Stimulated activated CD4-positive, alpha-beta T cell treated with anti-CD3 and anti-CD28 coated beads, Interleukin-12 subunit alpha, Interleukin-12 subunit beta, amount 100 ng/mL, for 4 hours (primary cell): Measurements from ENCODE around the gene NAB2.
"Not testable (repeated sequence)": the region's sequence is repeated elsewhere in the genome, so short reads cannot be mapped to it uniquely, and the experiment has no call there.

Experiments
- DNase-seq: peaks from one replicate; pipeline ENCODE4 v3.0.0-alpha.2; 2020

NAB2 gene

DNA sequence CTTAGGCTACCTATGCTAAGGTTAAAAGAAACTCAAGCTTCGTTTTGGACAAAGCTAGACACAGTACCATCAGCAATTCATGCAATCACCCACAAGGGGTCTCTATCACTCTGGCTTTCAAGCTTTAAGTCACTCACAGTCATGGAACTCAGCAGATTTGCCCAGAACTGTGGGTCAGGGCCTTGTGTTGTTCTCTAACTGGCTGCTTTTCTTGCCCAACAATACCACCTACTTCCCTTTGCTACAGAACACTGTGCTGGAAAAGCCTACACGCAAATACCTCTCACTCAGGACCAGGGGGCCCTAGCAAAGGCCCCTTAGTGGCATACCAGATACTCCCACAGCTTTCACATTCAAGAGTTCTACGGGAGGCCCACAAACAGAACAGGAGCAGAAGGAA, 19.4 kb upstream of the NAB2 start:
- no peak for DNase-seq

DNA sequence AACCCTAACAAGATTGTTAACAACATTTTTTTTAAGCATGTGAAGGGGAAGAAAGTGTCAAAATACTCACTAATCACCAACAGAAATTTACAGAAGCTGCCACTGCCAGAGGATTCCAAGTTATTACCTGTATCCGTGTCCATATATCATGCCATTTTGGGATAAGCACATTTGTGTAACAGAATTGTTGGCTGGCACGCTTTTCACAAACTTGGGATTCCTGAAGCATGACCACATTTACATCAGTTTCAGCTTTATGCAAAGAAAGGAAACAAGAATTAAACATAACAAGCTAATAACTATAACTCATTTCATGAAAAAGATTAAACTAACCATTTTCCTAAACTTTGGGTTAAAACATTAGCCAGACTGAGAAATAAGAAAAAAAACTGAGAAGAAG, 16.3 kb upstream of the NAB2 start:
- DNase-seq, result no peak

DNA sequence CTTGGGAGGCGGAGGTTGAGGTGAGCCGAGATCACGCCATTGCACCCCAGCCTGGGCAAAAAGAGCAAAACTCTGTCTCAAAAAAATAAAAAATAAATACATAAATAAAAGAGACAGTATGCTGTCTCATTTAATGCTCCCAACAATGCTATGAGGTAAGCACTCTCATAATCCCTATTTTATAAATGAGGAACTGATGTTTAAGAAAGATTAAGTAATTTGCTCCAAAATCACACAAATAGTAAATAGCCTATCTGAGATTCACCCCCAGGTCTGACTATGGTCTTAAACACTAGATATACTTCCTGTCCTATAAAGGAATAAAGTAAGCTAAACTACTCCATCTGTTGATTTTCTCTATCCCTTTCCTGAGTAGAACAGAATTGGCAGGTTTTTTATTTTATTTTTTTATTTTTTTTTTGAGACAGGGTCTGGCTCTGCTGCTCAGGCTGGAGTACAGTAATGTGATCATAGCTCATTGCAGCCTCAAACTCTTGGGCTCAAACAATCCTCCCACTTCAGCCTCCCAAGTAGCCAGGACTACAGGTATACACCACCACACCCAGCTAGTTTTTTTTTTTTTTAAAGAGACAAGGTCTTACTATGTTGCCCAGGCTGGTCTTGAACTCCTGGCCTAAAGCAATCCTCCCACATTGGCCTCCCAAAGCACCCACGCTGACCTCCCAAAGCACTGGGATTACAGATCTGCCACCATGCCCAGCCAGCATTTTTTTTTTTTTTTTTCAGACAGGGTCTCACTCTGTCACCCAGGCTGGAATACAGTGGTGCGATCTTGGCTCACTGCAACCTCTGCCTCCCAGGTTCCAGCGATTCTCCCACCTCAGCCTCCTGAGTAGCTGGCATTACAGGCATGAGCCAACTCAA, 15.1 kb upstream of the NAB2 start:
- DNase-seq, result not testable (repeated sequence)

DNA sequence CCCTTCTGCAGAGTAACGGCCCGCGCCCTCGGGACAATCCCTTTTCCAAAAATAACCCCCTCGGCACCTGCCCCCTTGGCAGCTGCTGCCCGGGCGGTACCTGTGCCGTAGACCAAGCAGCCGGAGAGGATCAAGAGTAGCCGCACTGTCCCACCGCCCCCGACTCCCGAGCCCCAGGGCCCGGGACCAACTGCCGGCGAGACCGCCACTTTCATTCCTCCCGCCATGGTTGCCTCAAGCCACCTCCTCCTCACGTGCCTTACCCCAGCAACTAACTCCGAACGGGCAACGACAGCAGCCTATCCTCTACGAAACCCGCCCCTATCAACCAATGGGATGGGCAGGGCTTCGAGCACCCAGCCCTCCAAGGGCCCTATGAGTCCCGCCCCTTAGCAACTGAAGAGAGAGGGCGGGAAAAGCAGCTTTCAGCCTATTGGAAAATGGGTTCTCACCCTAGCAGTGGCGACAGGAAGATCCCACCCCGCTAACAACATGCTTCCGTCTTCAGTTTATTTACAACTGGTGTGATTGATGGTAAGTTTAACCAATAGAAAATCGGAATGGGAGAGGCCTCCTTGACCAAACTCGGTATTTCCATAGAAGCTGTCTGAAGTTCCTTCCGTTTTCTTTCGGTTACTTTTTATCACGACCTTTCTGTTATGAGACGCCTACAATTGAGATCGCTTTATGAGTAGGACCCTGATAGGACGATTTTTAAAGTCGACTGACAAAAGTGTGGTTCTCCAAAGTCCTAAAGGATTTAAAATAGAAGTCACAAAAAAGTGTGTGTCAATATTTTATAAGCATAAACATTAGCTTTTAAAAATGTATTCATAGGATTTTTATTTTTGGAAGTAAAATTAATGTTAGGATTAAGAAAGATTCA, 10.2 kb upstream of the NAB2 start, which contains the start of gene NEMP1:
Gene NEMP1 (minus strand): TSS at position 273 of the 886 bp plus-strand sequence. CDS start 46 bp downstream, at position 227.
- peak; percentile 82 for DNase-seq

DNA sequence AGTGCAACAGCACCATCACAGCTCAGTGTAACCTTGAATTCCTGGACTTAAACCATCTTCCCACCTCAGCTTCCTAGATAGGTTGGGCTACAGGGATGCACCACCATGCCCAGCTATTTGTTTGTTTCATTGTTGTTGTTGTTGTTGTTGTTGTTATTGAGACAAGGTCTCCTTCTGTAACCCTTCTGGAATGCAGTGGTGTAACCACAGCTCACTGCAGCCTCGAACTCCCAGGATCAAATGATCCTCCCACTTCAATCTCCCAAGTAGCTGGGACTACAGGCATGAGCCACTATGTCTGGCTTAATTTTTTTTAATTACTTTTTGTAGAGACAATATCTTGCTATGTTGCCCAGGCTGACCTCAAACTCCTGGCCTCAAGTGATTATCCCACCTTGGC, 9.1 kb upstream of the NAB2 start:
- no peak for DNase-seq

DNA sequence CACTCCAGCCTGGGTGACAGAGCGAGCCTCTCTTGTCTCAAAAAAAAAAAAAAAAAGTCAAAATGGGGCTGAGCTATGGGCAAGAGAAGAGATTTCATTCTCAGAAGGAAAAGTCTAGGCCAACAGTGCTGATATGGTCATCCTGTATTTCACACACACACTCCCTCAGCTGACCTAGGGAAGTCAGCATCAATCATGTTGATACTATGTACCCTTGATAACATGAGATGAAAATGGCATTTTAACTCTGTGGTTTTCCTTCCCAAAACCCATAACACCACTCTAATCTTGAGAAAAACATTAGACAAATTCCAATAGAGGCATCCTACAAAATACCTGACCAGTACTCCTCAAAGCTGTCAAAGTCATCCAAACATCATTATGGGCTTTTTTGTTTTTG, 8.1 kb upstream of the NAB2 start:
- no peak for DNase-seq

DNA sequence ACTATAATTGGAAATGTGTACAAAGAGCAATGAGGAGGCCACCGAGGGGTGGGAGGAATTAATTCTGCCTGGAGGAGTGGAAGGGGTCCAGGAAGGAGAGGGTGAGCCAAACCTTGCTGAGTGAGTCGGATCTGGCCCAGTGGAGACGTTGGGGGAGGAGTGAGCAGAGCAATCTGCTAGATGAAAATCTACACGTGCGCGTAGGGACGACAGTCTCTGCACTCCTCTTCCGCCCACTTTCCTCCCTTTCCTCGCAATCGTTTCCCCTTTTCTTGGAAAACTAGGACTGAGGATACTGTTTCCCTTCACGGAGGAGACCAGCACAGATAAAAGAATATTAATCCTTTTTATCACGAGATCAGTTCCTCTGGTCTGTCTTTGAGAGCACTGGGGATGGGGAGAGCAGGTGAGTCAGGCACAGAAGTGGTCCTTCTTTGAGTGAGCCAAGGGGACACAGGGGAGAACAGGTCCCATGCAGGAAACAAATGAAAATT, 2.9 kb upstream of the NAB2 start:
- DNase-seq, result no peak

DNA sequence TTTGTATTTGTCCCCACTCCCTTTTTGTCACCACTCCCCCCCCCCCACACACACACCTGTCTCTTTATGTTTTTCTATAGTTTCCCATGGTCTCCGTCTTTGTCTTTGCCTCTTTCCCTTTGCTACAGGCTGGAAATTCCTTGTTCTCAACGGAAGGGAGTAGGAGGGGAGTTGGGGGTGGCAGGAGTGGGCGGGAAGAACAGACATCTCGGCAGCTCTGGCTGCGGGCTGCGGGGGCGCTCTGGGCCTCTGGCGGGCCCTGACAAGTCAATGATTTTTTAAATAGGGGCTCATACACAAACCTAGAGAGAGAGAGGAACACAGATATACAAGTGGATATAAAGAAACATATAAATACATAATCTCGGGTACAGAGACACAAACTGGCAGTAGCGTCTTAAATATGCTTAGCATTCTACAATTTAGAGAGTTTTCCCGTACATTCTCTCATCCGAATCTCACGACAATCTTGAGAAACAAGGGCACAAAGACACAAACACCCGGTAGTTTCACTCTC, 2.4 kb upstream of the NAB2 start:
- peak; percentile 63 for DNase-seq

DNA sequence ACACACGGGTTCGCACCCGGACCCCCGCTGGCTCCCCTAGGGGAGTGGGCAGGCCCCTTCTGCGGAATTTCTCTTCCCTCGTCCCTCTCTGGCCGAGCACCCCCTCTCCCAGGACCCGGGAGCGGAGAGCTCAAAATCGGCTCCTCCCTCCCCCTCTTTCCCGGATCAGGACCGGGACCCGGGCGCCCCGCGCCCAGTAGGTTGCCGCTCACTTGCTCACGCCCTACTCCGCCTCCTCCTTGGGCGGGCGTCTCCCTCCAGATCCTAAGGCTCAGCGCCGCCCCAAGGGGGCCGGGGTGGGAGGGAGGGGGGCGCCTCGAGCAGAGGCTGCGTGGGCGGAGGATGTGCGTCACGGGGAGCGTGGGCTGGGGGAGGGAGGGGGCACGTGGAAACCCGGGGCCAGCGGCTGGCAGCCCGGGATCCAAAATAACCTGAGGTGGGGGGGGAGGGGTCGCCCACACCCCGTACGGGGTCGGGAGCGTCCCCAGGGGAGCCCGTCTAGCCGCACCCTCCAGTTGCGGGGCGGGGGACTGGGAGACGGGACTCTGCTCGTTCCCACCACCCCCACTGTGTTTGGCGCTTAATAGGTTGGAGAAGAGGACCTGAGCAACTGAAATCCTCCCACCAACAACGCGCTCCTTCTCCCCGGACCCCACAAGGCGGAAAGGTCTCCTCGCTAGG, 1.8 kb upstream of the NAB2 start:
- peak; percentile 97 for DNase-seq

DNA sequence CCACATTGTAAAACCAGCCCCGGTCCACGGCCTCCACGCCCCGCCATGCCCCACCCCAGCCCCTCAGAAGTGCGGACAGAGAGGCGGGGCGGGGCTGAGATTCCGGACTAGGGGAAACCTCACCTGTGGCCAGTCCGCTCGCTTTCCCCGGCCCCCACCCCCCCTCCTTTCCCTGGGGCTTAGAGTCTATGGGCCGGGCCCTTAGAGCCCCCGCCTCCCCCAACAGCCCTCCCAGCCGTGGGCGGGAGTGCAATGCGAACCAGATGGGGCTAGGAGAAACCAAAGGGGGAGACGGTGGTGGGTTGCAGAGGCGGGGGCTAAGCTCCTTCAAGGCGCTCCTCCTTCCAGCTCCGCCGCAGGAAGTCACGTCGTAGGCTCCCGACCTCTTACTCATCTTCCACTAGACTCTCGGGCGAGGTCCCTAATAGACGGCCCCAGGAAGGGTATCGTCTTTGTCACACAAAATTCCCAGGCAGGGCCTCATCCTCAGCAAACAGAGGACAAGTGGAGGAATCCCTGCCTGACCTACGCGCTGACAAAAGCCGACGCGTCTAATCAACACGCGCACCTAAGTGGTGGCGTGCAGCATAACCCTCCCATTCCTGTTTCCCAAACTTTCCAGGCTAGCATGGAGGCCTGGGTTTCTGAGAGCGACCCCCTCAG, 1.1 kb upstream of the NAB2 start:
- DNase-seq, result peak; percentile 80

DNA sequence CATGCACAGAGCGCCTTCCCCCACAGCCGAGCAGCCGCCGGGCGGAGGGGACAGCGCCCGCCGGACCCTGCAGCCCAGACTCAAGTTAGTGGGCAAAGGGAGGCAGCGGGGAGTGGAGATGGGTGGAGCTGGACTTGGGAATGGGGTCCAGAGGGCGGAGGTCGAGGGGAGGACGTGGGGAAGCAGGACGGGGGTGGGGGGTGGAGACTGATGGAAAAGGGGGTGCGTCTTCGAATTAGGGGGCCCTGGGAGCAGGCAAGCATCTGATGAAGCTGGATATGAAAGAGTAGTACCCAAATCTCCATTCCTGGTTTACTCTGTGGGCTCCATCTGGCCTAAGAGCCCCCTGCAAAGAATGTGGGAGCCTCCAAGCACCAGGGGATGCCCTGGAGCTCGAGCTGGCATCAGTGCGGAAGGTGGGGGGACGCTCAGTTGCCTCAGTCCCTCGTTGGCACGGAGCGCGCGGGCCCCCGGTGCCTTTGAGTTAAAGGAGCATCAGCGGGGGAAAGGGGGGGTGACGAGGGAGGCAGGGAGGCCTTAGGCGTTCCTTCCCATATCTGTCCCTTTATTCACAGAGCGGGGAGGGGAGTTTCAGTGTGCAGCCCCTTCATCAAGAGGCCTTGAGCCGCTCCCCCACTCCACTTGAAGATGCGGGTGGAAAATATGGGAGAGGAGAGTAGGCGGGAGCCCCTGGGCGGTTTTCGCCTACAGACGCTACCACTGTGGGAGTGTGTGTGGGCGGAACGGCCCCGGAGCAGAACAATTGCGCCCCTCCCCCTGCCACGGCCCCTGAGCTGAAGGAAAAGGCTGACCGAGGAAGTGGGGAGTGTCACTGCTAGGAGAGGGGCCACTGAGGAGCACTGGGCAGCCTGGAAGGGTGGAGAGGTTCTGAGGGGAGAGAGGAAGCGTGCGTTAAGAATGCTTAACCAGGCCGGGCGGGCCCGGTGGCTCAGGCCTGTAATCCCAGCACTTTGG, 644 bp downstream of the NAB2 start:
- DNase-seq, result peak; percentile 58

DNA sequence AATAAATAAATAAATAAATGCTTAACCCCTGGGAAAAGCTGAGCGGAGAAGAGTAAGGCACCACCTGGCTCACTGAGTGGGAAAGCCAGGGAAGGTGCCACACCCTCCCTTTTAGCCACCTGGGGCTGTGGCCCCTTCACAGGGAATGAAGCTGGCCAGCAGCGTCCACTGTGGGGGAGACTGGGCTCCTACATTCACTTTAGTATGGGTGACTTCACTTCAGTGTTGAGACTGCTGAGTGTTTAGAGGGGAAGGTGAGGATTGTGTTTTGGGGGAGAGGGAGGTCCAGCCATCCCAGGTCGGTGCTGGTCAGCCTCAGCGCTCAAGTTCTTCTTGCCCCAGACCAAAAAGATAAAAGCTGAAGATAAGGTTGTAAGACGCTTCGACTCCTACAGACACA, 1.6 kb downstream of the NAB2 start:
- no peak for DNase-seq

DNA sequence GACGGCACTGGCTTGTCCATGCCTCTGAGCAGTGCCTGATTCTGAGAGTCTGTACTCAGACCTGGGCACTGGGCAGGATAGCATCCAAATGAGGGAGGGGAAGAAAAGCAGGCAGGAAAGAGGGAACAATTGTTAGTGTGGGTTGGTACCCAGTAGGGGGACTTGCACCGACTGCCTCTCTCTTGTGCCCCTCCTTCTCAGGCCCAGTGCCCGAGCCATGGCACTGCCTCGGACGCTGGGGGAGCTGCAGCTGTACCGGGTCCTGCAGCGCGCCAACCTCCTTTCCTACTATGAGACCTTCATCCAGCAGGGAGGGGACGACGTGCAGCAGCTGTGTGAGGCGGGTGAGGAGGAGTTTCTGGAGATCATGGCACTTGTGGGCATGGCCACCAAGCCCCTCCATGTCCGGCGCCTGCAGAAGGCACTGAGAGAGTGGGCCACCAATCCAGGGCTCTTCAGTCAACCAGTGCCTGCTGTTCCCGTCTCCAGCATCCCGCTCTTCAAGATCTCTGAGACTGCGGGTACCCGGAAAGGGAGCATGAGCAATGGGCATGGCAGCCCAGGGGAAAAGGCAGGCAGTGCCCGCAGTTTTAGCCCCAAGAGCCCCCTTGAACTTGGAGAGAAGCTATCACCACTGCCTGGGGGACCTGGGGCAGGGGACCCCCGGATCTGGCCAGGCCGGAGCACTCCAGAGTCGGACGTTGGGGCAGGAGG, 2.2 kb downstream of the NAB2 start:
- no peak for DNase-seq

DNA sequence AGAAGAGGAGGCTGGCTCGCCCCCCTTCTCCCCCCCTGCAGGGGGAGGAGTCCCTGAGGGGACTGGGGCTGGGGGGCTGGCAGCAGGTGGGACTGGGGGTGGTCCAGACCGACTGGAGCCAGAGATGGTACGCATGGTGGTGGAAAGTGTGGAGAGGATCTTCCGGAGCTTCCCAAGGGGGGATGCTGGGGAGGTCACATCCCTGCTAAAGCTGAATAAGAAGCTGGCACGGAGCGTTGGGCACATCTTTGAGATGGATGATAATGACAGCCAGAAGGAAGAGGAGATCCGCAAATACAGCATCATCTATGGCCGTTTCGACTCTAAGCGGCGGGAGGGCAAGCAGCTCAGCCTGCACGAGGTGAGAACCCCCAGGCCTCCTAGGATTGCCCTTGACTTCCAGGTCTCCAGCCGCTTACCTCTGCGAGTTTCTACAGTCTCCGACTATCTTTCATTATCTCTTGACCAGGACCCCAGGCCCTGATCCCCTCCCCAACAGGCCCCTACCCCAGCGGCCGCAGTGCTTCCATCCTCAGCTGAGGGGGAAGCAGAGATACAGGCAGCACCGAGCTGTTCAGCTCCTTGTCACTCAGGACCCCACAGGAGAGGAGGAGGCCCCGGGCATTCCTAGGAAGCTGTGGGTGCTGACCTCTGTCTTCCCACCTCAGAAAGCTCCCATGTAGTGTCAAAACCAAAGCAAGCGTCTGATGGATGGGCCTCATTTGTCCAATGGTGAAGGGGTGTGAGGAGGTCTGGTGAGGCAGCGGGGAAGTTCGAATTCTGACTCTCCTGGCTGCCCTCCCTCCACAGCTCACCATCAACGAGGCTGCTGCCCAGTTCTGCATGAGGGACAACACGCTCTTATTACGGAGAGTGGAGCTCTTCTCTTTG, 3.0 kb downstream of the NAB2 start:
- DNase-seq, result no peak

DNA sequence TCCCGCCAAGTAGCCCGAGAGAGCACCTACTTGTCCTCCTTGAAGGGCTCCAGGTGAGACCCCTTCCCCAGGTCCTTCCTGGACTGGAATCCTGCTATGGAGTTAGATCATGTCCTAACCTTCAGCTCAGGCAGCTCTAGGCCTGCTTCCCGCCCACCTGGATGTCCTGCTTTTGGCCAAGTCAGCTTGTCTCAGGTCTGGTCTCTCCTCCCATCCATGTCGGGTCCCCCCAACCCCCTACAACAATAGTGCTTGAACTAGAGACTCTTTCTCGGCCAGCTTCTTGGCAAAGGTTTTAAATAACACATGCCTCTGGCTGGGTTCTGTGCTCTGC, 3.6 kb downstream of the NAB2 start:
- no peak for DNase-seq

DNA sequence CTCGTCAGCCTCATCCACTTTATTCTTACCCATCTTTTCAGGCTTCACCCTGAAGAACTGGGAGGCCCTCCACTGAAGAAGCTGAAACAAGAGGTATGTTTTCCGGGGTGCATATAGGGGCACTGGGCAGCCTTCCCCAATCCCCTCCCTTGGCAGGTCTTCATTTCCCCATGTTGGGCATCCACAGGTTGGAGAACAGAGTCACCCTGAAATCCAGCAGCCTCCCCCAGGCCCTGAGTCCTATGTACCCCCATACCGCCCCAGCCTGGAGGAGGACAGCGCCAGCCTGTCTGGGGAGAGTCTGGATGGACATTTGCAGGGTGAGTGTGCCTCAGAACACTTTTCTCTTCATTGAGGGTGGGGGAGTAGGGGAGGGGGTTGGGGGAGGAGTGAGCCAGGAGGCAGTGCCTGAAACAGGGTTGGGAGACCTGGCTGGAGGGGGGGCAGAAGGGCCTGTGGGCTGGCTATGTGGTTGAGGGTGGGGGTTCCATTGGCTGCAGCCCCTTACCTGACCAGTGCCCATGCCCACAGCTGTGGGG, 4.0 kb downstream of the NAB2 start:
- no peak for DNase-seq

DNA sequence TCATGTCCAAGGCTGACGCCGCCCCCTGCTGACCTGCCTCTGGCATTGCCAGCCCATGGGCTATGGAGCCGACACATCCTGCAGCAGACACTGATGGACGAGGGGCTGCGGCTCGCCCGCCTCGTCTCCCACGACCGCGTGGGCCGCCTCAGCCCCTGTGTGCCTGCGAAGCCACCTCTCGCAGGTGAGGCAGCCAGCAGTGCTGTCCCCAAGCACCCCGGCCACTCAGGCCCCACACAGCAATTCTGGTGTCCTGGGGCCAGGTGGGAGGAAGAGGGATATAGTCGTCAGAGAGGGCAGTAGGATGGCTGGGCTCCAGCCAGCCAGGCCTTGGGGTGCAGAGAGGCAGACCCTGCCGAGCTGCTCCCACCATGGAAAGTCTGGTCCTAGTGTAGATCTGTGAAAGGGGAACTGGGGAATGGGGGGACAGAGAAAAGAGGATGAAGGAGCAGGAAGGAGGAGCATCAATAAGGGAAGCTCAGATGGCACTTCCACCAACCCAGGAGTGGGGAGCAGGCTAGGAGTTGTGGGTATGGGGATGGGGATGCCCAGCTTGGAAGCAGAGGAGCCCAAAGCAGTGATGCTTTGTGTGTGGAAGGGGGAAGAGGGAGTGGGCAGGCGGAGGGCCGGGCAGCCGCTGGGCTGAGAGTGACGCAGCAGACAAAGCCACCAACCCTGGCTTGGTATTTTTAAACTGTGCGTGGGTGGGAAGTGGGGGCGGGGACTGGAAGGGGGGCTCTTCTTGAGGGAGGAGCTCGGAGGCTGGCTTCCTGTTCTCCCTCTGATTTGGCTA, 4.7 kb downstream of the NAB2 start:
- peak; percentile 77 for DNase-seq
